Kidney (tissue), 14 donors: Measurements from ENCODE around the gene CHAF1A. TPM values are rescaled to one million over a fixed set of nuclear protein-coding genes. Genes with fewer than 3 reads are reported as not detected.

ENCODE experiments used
- DNase-seq, 5 donors: peaks; one replicate each; pipeline ENCODE4 v3.0.0-alpha.2; 2013 to 2020
- FAIRE-seq: peaks from 2 replicates; lab custom pipeline; 2012; peaks lifted over from hg19 to GRCh38; lab: Jason Lieb, UNC
- H3K27ac ChIP-seq, 2 donors: one replicate each; pipeline ENCODE4 v1.7.0; 2013; ENCODE audit warnings: low read depth in 2 of 2, low read length in 2 of 2, inconsistent platforms in 1 of 2
- H3K27me3 ChIP-seq: one replicate; pipeline ENCODE4 v1.7.1; 2013; ENCODE audit warnings: low read length, inconsistent platforms; ENCODE audit not compliant: control insufficient read depth, insufficient read depth
- H3K36me3 ChIP-seq, 3 donors: one replicate each; pipeline versions ENCODE4 v1.7.0 to v1.7.1; 2013; ENCODE audit warnings: low read length in 3 of 3, control low read depth in 1 of 3, inconsistent platforms in 1 of 3; ENCODE audit not compliant: insufficient read depth in 3 of 3, control insufficient read depth in 2 of 3
- H3K4me1 ChIP-seq, 3 donors: one replicate each; pipeline versions ENCODE4 v1.7.0 to v1.7.1; 2013; ENCODE audit warnings: low read length in 3 of 3, inconsistent platforms in 1 of 3, low read depth in 1 of 3; ENCODE audit not compliant: control insufficient read depth in 2 of 3, insufficient read depth in 2 of 3
- H3K4me3 ChIP-seq, 3 donors: one replicate each; pipeline versions ENCODE4 v1.7.0 to v1.8.1; 2013; ENCODE audit warnings: low read length in 3 of 3, control low read depth in 1 of 3, inconsistent platforms in 1 of 3
- H3K9ac ChIP-seq, 3 donors: one replicate each; pipeline versions ENCODE4 v1.7.0 to v1.7.1; 2013; ENCODE audit warnings: low read length in 3 of 3, control low read depth in 1 of 3, inconsistent platforms in 1 of 3
- H3K9me3 ChIP-seq, 3 donors: one replicate each; pipeline versions ENCODE4 v1.7.0 to v1.7.1; 2013; ENCODE audit warnings: low read length in 3 of 3, control low read depth in 1 of 3, inconsistent platforms in 1 of 3; ENCODE audit not compliant: control insufficient read depth in 2 of 3, insufficient read depth in 1 of 3
- intact Hi-C: fragments of 100-400 bp; cut with DNase I; formaldehyde crosslinking; loops from one replicate; pipeline ENCODE4 v1.11.1; 2022
- polyA plus RNA-seq: library from polyadenylated mRNA; stranded (reverse); fragments of 350-450 nt; fragmentation: Illumina TruSeq; extraction: RNeasy Lipid Tissue Mini Kit (QIAGEN cat#74804); gene quantifications from one replicate; pipeline ENCODE4 v1.2.3, GENCODE V29; 2014; ENCODE audit warnings: low read depth, low replicate concordance; ENCODE audit not compliant: insufficient read depth
- total RNA-seq: library from RNA; stranded (reverse); fragmentation: NEBNext Ultra II Directional; extraction: Animal tissue kit (Norgen Biotek cat#: 25700); gene quantifications from one replicate; pipeline ENCODE4 v1.2.1, GENCODE V29; 2021
- TF ChIP-seq, protein P1 (sequence below): IDR thresholded peaks from 3 replicates; pipeline ENCODE4 v1.5.1; 2012; ENCODE audit warnings: mild to moderate bottlenecking, moderate library complexity, borderline replicate concordance; ENCODE audit not compliant: insufficient read depth; ENCODE audit errors: extremely low read depth
- donor health status: control.
- donor health status: control.
- donor health status: control.
- donor health status: control.
- donor health status: control.
- donor health status: DM: yes; HTN: yes; CAD: no.
- donor health status: Normal renal cell carcinoma (clear cell type).

The CHAF1A gene
- total and polyA plus RNA-seq, 2 donors from 2014 or later, result 2.7 to 10.0 TPM

DNA sequence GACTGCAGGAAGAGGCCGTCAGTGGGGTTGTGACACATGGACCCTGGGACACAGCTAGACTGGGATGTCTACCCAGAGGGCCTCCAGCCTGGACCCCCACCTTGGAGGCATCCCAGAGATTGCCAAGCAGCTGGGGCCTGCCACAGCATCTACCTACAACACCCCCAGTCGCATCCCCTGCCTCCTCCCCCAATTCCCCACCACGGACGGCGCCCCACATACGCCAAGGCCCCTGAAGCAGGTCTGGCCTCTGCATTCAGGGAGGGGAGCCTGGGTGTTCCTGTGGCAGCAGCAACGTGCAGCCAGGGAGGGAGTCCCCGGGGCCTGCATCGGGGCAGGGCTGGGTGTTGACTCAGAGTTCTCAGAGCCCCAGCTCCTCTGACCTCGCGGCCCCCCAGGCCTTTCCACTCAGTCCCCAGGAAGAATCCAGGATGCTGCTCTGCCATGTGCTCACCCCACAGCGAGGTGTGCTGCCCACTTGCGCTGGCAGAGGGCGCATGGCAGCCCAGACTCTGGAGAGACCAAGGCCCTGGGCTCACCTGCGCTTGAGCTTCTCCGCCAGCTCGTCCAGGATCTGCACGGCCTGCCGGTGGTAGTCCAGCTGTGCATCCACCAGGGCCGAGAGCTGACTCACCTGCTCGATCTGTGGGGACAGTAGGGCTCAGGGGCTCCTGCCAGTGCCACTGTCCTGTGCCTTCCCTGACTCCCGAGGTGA lies 39.5 kb upstream of the CHAF1A start:
- H3K27me3 ChIP-seq, result no peaks in the 10 kb centered on the region
- peaks cover 0 to 7% (median 5%) of the 10 kb centered on the region in 3 donors for H3K4me1 ChIP-seq
- TF ChIP-seq, protein P1, sequence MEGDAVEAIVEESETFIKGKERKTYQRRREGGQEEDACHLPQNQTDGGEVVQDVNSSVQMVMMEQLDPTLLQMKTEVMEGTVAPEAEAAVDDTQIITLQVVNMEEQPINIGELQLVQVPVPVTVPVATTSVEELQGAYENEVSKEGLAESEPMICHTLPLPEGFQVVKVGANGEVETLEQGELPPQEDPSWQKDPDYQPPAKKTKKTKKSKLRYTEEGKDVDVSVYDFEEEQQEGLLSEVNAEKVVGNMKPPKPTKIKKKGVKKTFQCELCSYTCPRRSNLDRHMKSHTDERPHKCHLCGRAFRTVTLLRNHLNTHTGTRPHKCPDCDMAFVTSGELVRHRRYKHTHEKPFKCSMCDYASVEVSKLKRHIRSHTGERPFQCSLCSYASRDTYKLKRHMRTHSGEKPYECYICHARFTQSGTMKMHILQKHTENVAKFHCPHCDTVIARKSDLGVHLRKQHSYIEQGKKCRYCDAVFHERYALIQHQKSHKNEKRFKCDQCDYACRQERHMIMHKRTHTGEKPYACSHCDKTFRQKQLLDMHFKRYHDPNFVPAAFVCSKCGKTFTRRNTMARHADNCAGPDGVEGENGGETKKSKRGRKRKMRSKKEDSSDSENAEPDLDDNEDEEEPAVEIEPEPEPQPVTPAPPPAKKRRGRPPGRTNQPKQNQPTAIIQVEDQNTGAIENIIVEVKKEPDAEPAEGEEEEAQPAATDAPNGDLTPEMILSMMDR, result no peak
- DNase-seq (peak in 2 of 5 donors; percentile 62 to 75), FAIRE-seq (no peak)
- H3K4me3 ChIP-seq, result no peak overlapping the region
- H3K9me3 ChIP-seq, result no peaks in the 10 kb centered on the region
- H3K27ac ChIP-seq, result no peak overlapping the region
- intact Hi-C loops, result no loop called here
- H3K36me3 ChIP-seq, result peaks cover 0 to 33% (median 12%) of the 10 kb centered on the region in 3 donors
- H3K9ac ChIP-seq, result no peak overlapping the region

DNA sequence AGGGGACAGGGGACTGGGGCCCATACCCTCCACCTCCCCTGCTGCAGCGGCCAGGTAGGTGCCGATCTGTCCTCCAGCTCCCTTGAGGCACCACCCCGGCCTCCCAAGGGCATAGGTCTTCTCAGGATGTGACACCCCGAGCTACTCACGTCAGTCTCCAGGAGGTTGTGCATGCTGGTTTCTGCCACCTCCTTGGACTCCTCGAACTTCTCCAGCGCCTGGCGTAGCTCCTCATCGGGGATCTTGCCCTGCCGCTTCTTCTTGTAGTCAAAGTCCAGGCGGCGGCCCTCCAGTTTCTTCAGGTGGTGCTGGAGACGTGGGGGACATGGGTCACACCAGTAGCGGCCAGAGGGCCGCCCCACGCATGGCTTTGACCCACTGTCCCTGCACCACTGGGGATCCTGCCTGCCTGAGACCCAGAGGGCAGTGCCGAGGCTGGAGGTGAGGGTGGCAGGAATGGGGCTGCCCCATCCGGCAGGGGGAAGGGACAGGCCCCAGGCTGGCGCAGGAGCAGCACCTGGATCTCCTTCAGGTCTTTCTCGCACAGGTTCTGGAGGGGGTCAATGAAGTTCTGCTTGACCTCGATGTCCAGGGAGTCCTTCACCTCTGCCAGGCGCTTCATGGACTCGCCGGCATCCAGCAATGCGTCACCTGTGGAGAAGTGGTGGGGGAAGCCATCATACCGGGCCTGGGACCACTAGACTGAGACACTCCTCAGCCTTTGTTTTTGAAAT lies 38.7 kb upstream of the CHAF1A start:
- intact Hi-C loops, result no loop called here
- Histone ChIP-seq H3K4me1 (peaks cover 0 to 13% (median 9%) of the 10 kb centered on the region in 3 donors), H3K27me3 (no peaks in the 10 kb centered on the region), H3K4me3 (no peak overlapping the region), H3K9me3 (no peaks in the 10 kb centered on the region), H3K36me3 (peaks cover 0 to 33% (median 12%) of the 10 kb centered on the region in 3 donors), H3K9ac (no peak overlapping the region), H3K27ac (no peak overlapping the region)
- DNase-seq (peak in 2 of 5 donors; percentile 39 to 76), FAIRE-seq (no peak)
- TF ChIP-seq, protein P1, result no peak

DNA sequence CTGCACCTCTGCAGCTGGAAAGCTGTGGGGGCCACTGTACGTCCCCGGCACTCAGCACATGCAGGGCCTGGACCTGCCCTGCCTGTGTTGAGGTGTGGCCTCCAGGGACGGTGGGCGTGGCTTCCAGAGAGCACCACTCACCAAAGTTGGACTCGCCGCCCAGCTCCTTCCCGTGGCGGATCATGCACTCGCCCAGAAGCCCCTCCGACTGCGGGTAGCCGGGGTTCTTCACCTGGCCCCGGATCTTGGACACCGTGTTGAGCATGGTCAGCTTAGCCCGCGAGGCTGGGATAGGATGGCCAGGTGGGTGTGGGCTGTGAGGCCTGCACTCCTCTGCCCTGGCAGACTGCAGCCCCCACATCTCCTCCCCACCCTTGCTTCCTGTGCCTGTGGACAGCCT lies 37.1 kb upstream of the CHAF1A start:
- FAIRE-seq (no peak), DNase-seq (peak in 1 of 5 donors; percentile 79)
- intact Hi-C loops, result no loop called here
- Histone ChIP-seq H3K4me3 (no peak overlapping the region), H3K4me1 (peaks cover 0 to 24% (median 17%) of the 10 kb centered on the region in 3 donors), H3K9ac (no peak overlapping the region), H3K36me3 (peaks cover 0 to 28% (median 12%) of the 10 kb centered on the region in 3 donors), H3K9me3 (no peaks in the 10 kb centered on the region), H3K27ac (no peak overlapping the region), H3K27me3 (no peaks in the 10 kb centered on the region)
- TF ChIP-seq, protein P1, result no peak
